HCT116 (cell line): Measurements from ENCODE around the gene C1S. TPM values are rescaled to one million over a fixed set of nuclear protein-coding genes. Genes with fewer than 3 reads are reported as not detected.
A peak's percentile ranks its signal among the peaks of the same experiment; 100 is the strongest.

Experiments used
- ATAC-seq: fragments of 200-7000 bp; cut with Tn5 transposase; 2 replicates; pipeline ENCODE4 v1.9.1; 2020; ENCODE audit warnings: mild to moderate bottlenecking, moderate library complexity
- BruUV-seq: library from RNA; stranded (reverse); fragments of 400-500 nt; replicated peaks from 2 replicates; lab custom pipeline; 2021; lab: Mats Ljungman, UMichigan
- CTCF ChIA-PET: fragments of 300-600 bp; sonication (Branson Sonifier 250); formaldehyde crosslinking; loops from one replicate; lab custom pipeline; 2021; ENCODE audit warnings: antibody characterized with exemption; lab: Charles Lee
- POLR2A ChIA-PET: fragments of 300-600, 350-600 bp; sonication (Branson Sonifier 250); formaldehyde crosslinking; loops from one replicate; lab custom pipeline; 2021; ENCODE audit warnings: antibody characterized with exemption; lab: Charles Lee
- RAD21 ChIA-PET, 2 experiments: fragments of 300-600 bp; sonication (Branson Sonifier 250); formaldehyde crosslinking; loops; one replicate each; lab custom pipeline; 2023; ENCODE audit warnings: low total read pairs in 2 of 2; ENCODE audit not compliant: uncharacterized antibody in 2 of 2, unreplicated experiment in 2 of 2, low non-redundant PET in 1 of 2; lab: Charles Lee
- DNase-seq: peaks from one replicate; pipeline ENCODE4 v3.0.0-alpha.2; 2010; ENCODE audit warnings: low read depth, low spot score
- H2AFZ ChIP-seq: fragments of 200-600 bp; shearing (Covaris generic), sonication (generic); 2 replicates; pipeline ENCODE4 v1.6.1; 2017; ENCODE audit warnings: low read depth, mixed run types, mixed read lengths, antibody characterized with exemption, low read length; ENCODE audit not compliant: poor library complexity, severe bottlenecking
- H3K27ac ChIP-seq: 2 replicates; pipeline ENCODE4 v1.5.1; 2012; ENCODE audit warnings: low read depth, low read length
- H3K27me3 ChIP-seq: fragments of 200-600 bp; sonication (generic); 2 replicates; pipeline ENCODE4 v1.6.1; 2016; ENCODE audit warnings: mixed run types, low read length, mixed read lengths; ENCODE audit not compliant: insufficient read depth
- H3K36me3 ChIP-seq, 2 experiments: fragments of 200-500 bp in 1 of 2; fragments of 200-600 bp in 1 of 2; sonication (Bioruptor generic) in 1 of 2; sonication (generic) in 1 of 2; 2 replicates each; pipeline versions ENCODE4 v1.5.1 to v1.6.1; 2014 to 2016; ENCODE audit warnings: low read length in 2 of 2, inconsistent platforms in 1 of 2, mixed read lengths in 1 of 2, mixed run types in 1 of 2; ENCODE audit not compliant: insufficient read depth in 2 of 2, control insufficient read depth in 1 of 2
- H3K4me1 ChIP-seq, 2 experiments: fragments of 200-600 bp in 1 of 2; sonication (generic) in 1 of 2; 2 replicates each; pipeline versions ENCODE4 v1.5.1 to v1.6.1; 2012 to 2017; ENCODE audit warnings: low read length in 2 of 2, inconsistent platforms in 1 of 2, mild to moderate bottlenecking in 1 of 2, mixed read lengths in 1 of 2, mixed run types in 1 of 2, moderate library complexity in 1 of 2; ENCODE audit not compliant: insufficient read depth in 2 of 2, control insufficient read depth in 1 of 2
- H3K4me2 ChIP-seq: fragments of 200-600 bp; sonication (generic); 2 replicates; pipeline ENCODE4 v1.6.1; 2017; ENCODE audit warnings: mixed run types, low read length, mixed read lengths
- H3K4me3 ChIP-seq, 2 experiments: fragments of 200-600 bp in 1 of 2; sonication (generic) in 1 of 2; replicated peaks in 1 of 2; 2 replicates each; pipeline ENCODE4 v1.5.1; 2011 to 2016; ENCODE audit warnings: low read length in 2 of 2, control low read depth in 1 of 2, low read depth in 1 of 2, mild to moderate bottlenecking in 1 of 2, mixed read lengths in 1 of 2, mixed run types in 1 of 2
- H3K79me2 ChIP-seq: fragments of 200-600 bp; sonication (generic); 2 replicates; pipeline ENCODE4 v1.6.1; 2017; ENCODE audit warnings: mild to moderate bottlenecking, mixed run types, low read length, moderate library complexity, mixed read lengths; ENCODE audit not compliant: insufficient read depth
- H3K9ac ChIP-seq: fragments of 200-600 bp; sonication (generic); 2 replicates; pipeline ENCODE4 v1.6.1; 2016; ENCODE audit warnings: low read length, mixed read lengths
- H3K9me2 ChIP-seq: fragments of 200-600 bp; sonication (generic), shearing (Covaris generic); 2 replicates; pipeline ENCODE4 v1.6.1; 2017; ENCODE audit warnings: mixed run types, mild to moderate bottlenecking, moderate library complexity; ENCODE audit not compliant: insufficient read depth
- H3K9me3 ChIP-seq, 2 experiments: fragments of 200-500 bp in 1 of 2; fragments of 200-600 bp in 1 of 2; sonication (Bioruptor generic) in 1 of 2; sonication (generic) in 1 of 2; 2 replicates each; pipeline ENCODE4 v1.6.1; 2014 to 2017; ENCODE audit warnings: low read length in 2 of 2, mixed read lengths in 2 of 2, inconsistent platforms in 1 of 2, low read depth in 1 of 2, mild to moderate bottlenecking in 1 of 2, mixed run types in 1 of 2, moderate library complexity in 1 of 2; ENCODE audit not compliant: control insufficient read depth in 1 of 2, insufficient read depth in 1 of 2
- H4K20me1 ChIP-seq: fragments of 200-600 bp; sonication (generic), shearing (Covaris generic); 2 replicates; pipeline ENCODE4 v1.6.1; 2017; ENCODE audit warnings: mixed run types, mild to moderate bottlenecking, moderate library complexity; ENCODE audit not compliant: insufficient read depth
- ATF3 ChIP-seq: IDR thresholded peaks from 2 replicates; pipeline ENCODE4 v1.6.1; 2012
- CBX3 ChIP-seq: IDR thresholded peaks from 2 replicates; pipeline ENCODE4 v1.6.1; 2012; ENCODE audit warnings: low read depth
- EGR1 ChIP-seq: IDR thresholded peaks from 2 replicates; pipeline ENCODE4 v1.6.1; 2012; ENCODE audit warnings: low read depth
- ELF1 ChIP-seq: IDR thresholded peaks from 2 replicates; pipeline ENCODE4 v1.6.1; 2012; ENCODE audit warnings: low read depth, borderline replicate concordance
- EZH2 ChIP-seq: fragments of 200-600 bp; sonication (generic); IDR thresholded peaks from 2 replicates; pipeline ENCODE4 v1.6.1; 2017; ENCODE audit warnings: antibody characterized with exemption, mixed run types
- EZH2phosphoT487 ChIP-seq: fragments of 200-600 bp; IDR thresholded peaks from 2 replicates; pipeline ENCODE4 v1.6.1; 2018; ENCODE audit warnings: antibody characterized with exemption, borderline replicate concordance
- FOSL1 ChIP-seq: IDR thresholded peaks from 2 replicates; pipeline ENCODE4 v1.6.1; 2012; ENCODE audit warnings: low read depth
- JUND ChIP-seq: IDR thresholded peaks from 2 replicates; pipeline ENCODE4 v1.6.1; 2012
- MAX ChIP-seq: IDR thresholded peaks from 2 replicates; pipeline ENCODE4 v1.6.1; 2012
- POLR2A ChIP-seq: IDR thresholded peaks from 2 replicates; pipeline ENCODE4 v1.7.0; 2011; ENCODE audit warnings: borderline replicate concordance; ENCODE audit not compliant: insufficient read depth, insufficient read length; ENCODE audit errors: extremely low read depth
- RAD21 ChIP-seq: IDR thresholded peaks from 2 replicates; pipeline ENCODE4 v1.6.1; 2012; ENCODE audit warnings: low read depth, mild to moderate bottlenecking
- SIN3A ChIP-seq: IDR thresholded peaks from 2 replicates; pipeline ENCODE4 v1.6.1; 2012; ENCODE audit warnings: low read depth
- SP1 ChIP-seq: IDR thresholded peaks from 2 replicates; pipeline ENCODE4 v1.6.1; 2012; ENCODE audit warnings: low read depth
- TCF7L2 ChIP-seq: IDR thresholded peaks from 2 replicates; pipeline ENCODE4 v1.7.0; 2011; ENCODE audit warnings: borderline replicate concordance, inconsistent platforms; ENCODE audit not compliant: insufficient read depth, insufficient read length; ENCODE audit errors: extremely low read depth
- YY1 ChIP-seq: IDR thresholded peaks from 2 replicates; pipeline ENCODE4 v1.6.1; 2011; ENCODE audit warnings: low read length, low read depth, moderate library complexity, mild to moderate bottlenecking; ENCODE audit not compliant: insufficient replicate concordance; ENCODE audit errors: extremely low read depth
- ZBTB33 ChIP-seq: IDR thresholded peaks from 2 replicates; pipeline ENCODE4 v1.6.1; 2011; ENCODE audit warnings: mild to moderate bottlenecking, low read length, moderate library complexity; ENCODE audit not compliant: insufficient replicate concordance; ENCODE audit errors: extremely low read depth
- ZFX ChIP-seq: fragments of 450-650 bp; IDR thresholded peaks from 2 replicates; pipeline ENCODE4 v1.6.1; 2017
- ZNF274 ChIP-seq: fragments of 200-500 bp; sonication (Bioruptor generic); IDR thresholded peaks from 2 replicates; pipeline ENCODE4 v1.6.1; 2014; ENCODE audit warnings: mild to moderate bottlenecking, low read depth, low read length, inconsistent platforms
- intact Hi-C: fragments of 100-400 bp; cut with micrococcal nuclease; formaldehyde crosslinking; loops from 2 replicates; pipeline ENCODE4 v1.10.0; 2022
- total RNA-seq: library from RNA; stranded (reverse); gene quantifications from one replicate; pipeline ENCODE4 v1.2.1, GENCODE V29; 2021; ENCODE audit not compliant: unreplicated experiment

The C1S gene
- total RNA-seq, 1 experiment from 2014 or later = 2.4 TPM

GRCh38 chr12:7108796-7109571, 48.5 kb downstream of the C1S start, which contains the start of gene C1RL (continued):
- TF ChIP-seq ZBTB33 (no peak), MAX (no peak; the same call in 1 of the 2 replicates), ATF3 (no peak), POLR2A (no peak)

GRCh38 chr12:7109572-7109920, 49.0 kb downstream of the C1S start:
- Histone ChIP-seq H3K4me2 (peak overlapping the region; percentile 96), H3K9me3 (peaks cover 9 to 11% of the 10 kb centered on the region in 2 experiments; a peak in 1 of 4 replicates), H3K27me3 (no peaks in the 10 kb centered on the region)
- ATAC-seq (no peak), DNase-seq (no peak)
- BruUV-seq = no TSS peak
- RAD21 ChIA-PET = interaction anchor here (1.0 to 2.0 kb wide), 3 partner anchors 164 to 165 kb away, joined by 3 to 7 read pairs (median 4); no protein-coding TSS in a partner anchor
- TF ChIP-seq EGR1 (no peak), ZNF274 (no peak), MAX (no peak), ZBTB33 (no peak), CBX3 (no peak), EZH2 (no peak), TCF7L2 (no peak), JUND (no peak), RAD21 (no peak), FOSL1 (no peak), ZFX (no peak), SP1 (no peak), YY1 (no peak), SIN3A (no peak), POLR2A (no peak), EZH2phosphoT487 (no peak), ELF1 (no peak)
- TF ChIP-seq, all 23 proteins: peak for 0
- H3K9ac ChIP-seq = peak overlapping the region; percentile 87
- no peaks in the 10 kb centered on the region for H4K20me1 ChIP-seq
- ChIA-PET CTCF (interaction anchor here (0.7 to 4.2 kb wide), 7 partner anchors 16 to 240 kb away, joined by 3 to 34 read pairs (median 6); partner anchors contain the start of genes C12orf57, RNU7-1 and SPSB2), POLR2A (interaction anchor here (1.3 to 3.8 kb wide), 4 partner anchors 92 to 165 kb away, joined by 3 to 77 read pairs (median 8); partner anchors contain the start of genes C12orf57, LPCAT3 and RNU7-1)
- H3K4me1 ChIP-seq = peaks cover 4 to 16% of the 10 kb centered on the region in 2 experiments; a peak in 3 of 4 replicates
- H3K9me2 ChIP-seq = no peaks in the 10 kb centered on the region
- H3K79me2 ChIP-seq = peaks cover 25% of the 10 kb centered on the region
- intact Hi-C loops = loop anchor here (1.0 to 2.0 kb wide), 2 partner anchors 91 to 165 kb away; partner anchors contain the start of genes C12orf57 and LPCAT3
- H3K27ac ChIP-seq = peak overlapping the region; percentile 88
- peak overlapping the region; percentile 85 to 86 for H3K4me3 ChIP-seq
- H3K36me3 ChIP-seq = peaks cover 4% of the 10 kb centered on the region in 2 experiments; a peak in 1 of 4 replicates
- no peak overlapping the region for H2AFZ ChIP-seq
